Renal cortex interstitium (tissue), 15 donors: ENCODE data around the gene NCEH1. TPM values are rescaled to one million over a fixed set of nuclear protein-coding genes. Genes with fewer than 3 reads are reported as not detected.
"Not testable (repeated sequence)": the region's sequence is repeated elsewhere in the genome, so short reads cannot be mapped to it uniquely, and the experiment has no call there.

Experiments used
- DNase-seq, 11 donors: peaks; one replicate each; pipeline ENCODE4 v3.0.0-alpha.2; 2013; ENCODE audit warnings: low read depth in 9 of 11, low spot score in 4 of 11; ENCODE audit errors: extremely low read depth in 1 of 11
- long read RNA-seq, 16 experiments: transcript quantifications; one replicate each; lab custom pipeline, GENCODE V29; 2026
- polyA plus RNA-seq, 3 donors: library from polyadenylated mRNA; unstranded; fragments of 120-200 nt; gene quantifications; one replicate each; pipeline ENCODE4 v1.2.1, GENCODE V29; 2013; ENCODE audit not compliant: insufficient read length in 3 of 3

Gene NCEH1, protein sequence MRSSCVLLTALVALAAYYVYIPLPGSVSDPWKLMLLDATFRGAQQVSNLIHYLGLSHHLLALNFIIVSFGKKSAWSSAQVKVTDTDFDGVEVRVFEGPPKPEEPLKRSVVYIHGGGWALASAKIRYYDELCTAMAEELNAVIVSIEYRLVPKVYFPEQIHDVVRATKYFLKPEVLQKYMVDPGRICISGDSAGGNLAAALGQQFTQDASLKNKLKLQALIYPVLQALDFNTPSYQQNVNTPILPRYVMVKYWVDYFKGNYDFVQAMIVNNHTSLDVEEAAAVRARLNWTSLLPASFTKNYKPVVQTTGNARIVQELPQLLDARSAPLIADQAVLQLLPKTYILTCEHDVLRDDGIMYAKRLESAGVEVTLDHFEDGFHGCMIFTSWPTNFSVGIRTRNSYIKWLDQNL
- 1 to 10 TPM; 3.2 to 5.9 (median 4.1) TPM for polyA plus RNA-seq
- long read RNA-seq, donor 1, full-length matches to known transcripts, result 3 of 3 reads
- long read RNA-seq, donor 1, partial matches to known transcripts, result 0 of 3 reads
- long read RNA-seq, donor 1, other reads (novel, unspliced or antisense), result 0 of 3 reads
- long read RNA-seq, donor 2, full-length matches to known transcripts, result 1 of 1 reads
- long read RNA-seq, donor 2, partial matches to known transcripts, result 0 of 1 reads
- long read RNA-seq, donor 2, other reads (novel, unspliced or antisense), result 0 of 1 reads
- long read RNA-seq, donor 3, full-length matches to known transcripts, result 2 of 2 reads
- long read RNA-seq, donor 3, partial matches to known transcripts, result 0 of 2 reads
- long read RNA-seq, donor 3, other reads (novel, unspliced or antisense), result 0 of 2 reads
- long read RNA-seq, donor 4, result 0 reads
- long read RNA-seq, donor 5, result 0 reads
- long read RNA-seq, donor 6, result 0 reads
- long read RNA-seq, donor 7, result 0 reads
- long read RNA-seq, donor 8, full-length matches to known transcripts, result 3 of 3 reads
- long read RNA-seq, donor 8, partial matches to known transcripts, result 0 of 3 reads
- long read RNA-seq, donor 8, other reads (novel, unspliced or antisense), result 0 of 3 reads
- long read RNA-seq, donor 9, result 0 reads
- long read RNA-seq, donor 10, full-length matches to known transcripts, result 2 of 2 reads
- long read RNA-seq, donor 10, partial matches to known transcripts, result 0 of 2 reads
- long read RNA-seq, donor 10, other reads (novel, unspliced or antisense), result 0 of 2 reads
- long read RNA-seq, donor 11, full-length matches to known transcripts, result 1 of 1 reads
- long read RNA-seq, donor 11, partial matches to known transcripts, result 0 of 1 reads
- long read RNA-seq, donor 11, other reads (novel, unspliced or antisense), result 0 of 1 reads
- long read RNA-seq, donor 12, result 0 reads
- long read RNA-seq, donor 13, full-length matches to known transcripts, result 2 of 2 reads
- long read RNA-seq, donor 13, partial matches to known transcripts, result 0 of 2 reads
- long read RNA-seq, donor 13, other reads (novel, unspliced or antisense), result 0 of 2 reads
- long read RNA-seq, donor 14, full-length matches to known transcripts, result 1 of 1 reads
- long read RNA-seq, donor 14, partial matches to known transcripts, result 0 of 1 reads
- long read RNA-seq, donor 14, other reads (novel, unspliced or antisense), result 0 of 1 reads
- long read RNA-seq, donor 15, result 0 reads
- long read RNA-seq, donor 16, full-length matches to known transcripts, result 3 of 3 reads
- long read RNA-seq, donor 16, partial matches to known transcripts, result 0 of 3 reads
- long read RNA-seq, donor 16, other reads (novel, unspliced or antisense), result 0 of 3 reads

DNA sequence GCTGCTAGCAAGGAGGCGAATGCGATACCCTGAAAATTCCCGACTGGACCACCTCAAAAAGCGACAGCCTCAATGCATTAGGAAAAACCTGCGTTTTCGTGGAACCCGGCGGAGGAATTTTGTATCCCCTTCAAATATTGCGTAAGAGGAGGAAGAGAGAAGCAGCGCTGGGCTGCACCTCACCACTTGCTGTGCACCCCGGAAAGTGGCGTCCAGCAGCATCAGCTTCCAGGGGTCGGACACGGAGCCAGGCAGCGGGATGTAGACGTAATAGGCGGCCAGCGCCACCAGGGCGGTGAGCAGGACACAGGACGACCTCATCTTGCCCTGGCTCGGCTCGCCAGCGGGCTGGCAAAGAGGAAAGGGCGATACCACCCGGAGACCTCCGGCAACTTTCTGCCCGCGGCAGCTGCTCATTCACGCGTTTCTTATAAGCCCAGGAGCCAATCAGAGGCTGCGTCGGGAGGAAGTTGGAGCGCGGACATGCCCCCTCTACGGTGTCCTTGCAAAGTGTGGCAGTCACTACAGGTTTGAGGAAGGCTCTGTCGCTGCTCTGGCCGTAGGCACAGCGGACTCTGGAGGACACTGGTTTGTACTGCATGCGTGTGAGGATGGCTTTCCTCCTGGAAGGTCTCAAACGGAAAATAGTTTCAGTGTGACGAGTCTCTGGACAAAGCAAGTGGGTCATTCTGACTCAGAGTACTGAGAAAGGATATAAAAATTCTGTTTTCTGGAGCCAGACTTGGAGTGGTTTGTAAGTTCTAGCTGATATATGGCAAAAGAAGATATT, at the start of gene NCEH1:
Gene NCEH1 (minus strand): TSS at position 404 of the 790 bp plus-strand sequence. CDS start 83 bp downstream, at position 321.
- peak; percentile 63 to 90 (median 81) for DNase-seq

DNA sequence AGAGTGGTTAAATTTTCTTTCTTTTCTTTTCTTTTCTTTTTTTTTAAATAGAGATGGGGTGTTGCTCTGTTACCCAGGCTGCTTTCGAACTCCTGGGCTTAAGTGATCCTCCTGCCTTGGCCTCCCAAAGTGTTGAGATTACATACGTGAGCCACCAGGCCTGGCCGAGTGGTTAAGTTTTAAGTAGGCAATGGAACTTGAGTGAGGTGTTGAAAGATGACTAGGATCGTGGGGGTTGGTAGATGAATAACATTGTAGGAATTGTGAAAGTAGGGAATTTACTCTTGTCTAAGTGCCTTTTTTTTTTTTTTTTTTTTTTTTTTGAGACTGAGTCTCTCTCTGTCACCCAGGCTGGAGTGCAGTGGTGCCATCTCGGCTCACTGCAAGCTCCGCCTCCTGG, 49.5 kb upstream of the NCEH1 start:
- not testable (repeated sequence) for DNase-seq

DNA sequence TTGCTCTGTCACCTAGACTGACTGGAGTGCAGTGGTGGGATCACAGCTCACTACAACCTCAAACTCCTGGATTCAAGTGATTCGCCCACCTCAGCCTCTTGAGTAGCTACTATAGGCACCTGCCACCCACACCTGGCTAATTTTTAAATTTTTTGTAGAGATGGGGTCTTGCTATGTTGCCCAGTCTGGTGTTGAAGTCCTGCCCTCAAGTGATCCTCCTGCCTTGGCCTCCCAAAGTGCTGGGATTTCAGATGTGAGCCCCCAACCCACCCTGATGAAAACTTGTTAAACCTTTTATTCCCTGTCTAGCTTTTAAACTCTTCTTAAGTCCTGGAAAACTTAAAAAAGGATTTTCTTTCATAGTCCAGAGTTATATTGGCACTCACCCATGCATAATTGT, 42.3 kb upstream of the NCEH1 start:
- DNase-seq, result no peak

DNA sequence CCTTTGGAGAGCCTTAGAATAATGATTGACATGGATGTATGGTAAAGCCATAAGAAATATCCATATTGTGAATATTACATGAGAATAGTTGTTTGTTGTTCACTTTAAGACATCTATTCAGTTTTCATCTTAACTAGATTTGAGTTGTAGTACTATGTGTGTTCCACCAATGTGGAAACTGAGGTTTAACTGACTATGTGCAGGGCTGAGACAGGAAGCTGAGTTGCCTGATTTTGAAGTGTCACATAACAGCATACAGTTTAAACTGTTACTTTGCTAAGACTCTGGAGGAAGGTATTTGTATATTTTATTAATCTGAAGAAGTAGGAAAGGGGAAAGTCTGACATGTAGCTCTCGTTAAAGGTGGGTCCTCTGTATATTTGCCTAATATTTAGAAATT, 41.8 kb upstream of the NCEH1 start:
- no peak for DNase-seq

DNA sequence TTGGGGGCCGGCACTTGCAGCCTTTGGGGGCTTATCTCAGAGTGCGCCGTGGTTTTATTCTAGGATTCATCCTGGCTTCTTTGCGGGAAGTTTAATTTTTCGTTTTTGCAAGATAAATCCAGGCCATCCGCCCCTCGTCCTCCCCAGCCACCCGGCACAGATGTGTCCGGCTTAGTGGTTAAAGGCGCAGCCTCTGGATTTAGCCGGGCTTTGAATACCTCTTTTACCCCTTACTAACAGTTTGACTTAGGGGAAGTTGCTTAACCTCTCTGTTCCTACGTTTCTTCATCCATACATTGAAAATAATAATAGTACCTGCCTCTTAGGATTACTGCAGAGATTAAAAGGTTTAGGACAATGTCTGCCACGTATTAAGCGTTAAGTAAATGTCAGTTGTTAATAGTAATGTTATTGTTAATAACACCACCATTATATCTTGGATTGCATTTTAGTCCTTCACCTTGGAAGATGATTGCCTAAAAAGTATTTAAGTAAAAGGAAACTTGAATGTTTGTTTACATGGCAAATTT, 40.4 kb upstream of the NCEH1 start:
- peak in 1 of 11 donors; percentile 4 for DNase-seq

DNA sequence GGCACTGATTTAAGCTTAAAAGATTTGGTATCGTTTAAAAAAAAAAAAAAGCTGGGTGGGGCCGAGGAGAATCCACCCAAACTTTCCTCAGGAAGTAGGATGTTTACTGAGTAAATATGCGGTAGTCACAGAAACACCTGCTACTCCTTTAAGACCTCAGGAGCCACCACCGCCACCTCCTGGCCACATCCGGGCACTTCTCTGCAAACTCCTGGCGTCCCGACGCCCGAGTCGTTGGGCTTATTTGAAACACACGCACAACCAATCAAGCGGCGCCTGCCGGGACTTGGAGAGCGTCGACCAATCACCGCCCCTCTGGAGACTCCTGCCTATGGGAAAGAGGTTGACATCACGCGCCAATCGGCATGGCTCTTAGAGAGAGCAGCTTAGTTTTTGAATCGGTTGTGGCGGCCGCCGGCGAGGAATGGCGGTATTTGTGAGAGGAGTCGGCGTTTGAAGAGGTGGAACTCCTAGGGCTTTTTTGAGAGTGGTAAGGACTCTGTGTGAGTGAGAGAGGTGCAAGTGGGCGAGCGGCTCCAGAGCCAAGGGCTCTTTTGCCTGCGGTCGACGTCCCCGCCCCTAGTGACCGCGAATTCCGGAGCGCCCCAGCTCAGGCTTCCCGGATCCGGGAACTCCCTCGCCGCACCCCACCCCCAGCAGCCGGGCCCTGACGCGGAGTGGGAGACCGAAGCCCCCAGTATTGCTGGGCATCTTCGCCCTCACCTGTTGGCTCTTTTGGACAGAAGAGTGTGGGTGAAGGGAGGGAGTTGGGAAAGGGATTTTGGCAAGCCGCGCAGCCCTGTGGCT, 39.7 kb upstream of the NCEH1 start, which contains the start of gene ECT2:
Gene ECT2 (plus strand): TSS at position 359 of the 807 bp plus-strand sequence. CDS start 3,805 bp downstream, outside the sequence.
- peak; percentile 97 to 99 (median 98) for DNase-seq

DNA sequence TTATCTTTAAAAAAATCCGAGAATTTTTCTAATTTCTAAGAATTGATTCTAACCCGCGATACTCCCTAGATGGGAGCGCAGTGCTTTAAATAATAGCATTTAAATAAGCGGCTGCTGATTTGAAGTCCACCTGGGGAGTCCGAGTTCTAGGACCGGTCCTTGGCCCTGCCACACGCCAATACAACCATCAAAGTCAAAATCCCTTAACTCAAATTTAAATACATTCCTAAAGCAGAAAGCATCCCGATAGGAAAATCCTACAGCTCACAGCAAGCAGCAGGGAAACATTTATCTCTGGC, 39.2 kb upstream of the NCEH1 start:
- DNase-seq, result no peak

DNA sequence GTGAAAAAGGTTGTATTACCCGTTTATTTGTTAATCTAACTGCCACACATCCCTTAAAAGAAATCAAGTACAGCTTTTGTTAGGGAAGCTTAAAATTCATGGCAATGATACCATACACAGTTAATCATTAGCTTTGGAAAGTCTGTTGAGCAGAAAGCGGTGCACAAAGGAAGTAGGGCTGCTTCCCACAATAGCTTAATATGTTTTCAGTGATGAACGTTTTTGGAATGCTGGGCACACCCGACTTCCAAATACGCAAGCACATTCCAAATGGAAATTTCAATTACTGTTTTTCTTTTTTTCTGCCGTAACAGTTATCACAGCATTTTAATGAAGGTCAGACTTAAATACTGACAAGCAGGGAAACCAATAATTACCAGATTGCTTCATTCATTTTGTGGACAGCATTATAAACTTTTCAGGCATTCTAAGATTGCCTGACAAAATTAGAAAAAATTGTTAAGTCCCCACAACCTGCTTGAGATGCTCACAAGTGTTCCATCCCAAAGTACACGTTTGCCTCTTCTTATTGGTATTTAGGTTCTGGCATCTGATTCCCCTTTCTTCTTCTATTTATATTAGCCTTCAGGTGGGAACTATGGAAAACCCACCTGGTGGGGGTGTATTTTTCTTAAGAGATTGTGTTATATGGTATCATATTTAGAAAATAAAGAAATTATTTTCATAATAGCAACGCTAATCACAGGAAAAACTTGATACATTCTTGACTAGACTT, 38.5 kb upstream of the NCEH1 start:
- peak in 6 of 11 donors; percentile 9 to 51 (median 25) for DNase-seq

DNA sequence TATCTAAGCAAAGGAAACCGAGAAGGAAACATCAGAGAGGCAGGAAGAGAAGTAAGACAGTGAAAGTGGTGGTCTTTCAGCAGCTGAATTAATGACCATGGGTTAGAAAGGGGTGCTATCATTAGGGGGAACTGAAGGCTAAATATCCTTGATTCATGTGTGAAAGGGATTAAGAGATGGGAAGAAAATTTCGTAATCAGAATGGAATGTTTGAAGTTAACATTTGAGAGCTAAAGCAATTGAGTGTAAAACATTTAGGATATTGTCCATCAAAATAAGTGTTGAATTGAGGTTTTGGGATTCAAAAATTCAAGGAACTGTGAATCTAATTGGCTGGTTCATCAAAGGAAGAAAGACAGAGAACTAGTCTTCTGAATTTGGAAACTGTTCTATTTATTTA, 35.6 kb upstream of the NCEH1 start:
- no peak for DNase-seq

DNA sequence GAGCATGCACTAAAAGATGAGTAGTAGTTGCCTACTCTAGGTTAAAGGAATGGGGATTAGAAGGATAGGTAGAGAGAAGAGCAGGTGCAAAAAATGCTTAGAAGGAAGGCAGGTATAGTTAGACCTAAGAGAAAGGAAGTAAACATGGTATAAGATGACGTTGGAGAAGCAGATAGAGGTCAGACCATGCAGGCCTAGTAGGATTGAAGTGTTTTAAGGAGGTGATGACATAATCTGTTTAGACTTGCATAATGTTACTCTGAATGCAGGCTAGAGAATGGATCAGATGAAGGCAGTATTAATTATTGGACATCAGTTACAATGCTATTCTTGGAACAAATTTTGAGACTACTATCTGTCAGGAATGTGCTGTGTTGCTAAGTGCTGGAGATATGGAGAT, 28.6 kb upstream of the NCEH1 start:
- no peak for DNase-seq

DNA sequence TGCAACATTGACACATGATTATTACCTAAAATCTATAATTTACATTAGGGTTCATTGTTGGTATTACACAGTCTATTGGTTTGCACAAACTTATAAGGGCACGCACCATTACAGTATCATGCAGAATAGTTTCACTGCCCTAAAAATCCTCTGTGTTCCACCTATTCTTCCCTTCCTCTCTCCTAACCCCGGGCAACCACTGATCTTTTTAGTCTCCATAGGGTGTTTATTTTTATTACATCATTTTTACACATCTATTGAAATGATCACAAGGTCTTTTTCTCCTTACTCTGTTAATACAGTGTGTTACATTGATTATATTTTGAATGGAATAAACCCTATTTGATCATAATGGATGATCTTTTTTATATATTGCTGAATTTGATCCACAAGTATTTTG, 24.1 kb upstream of the NCEH1 start:
- DNase-seq, result no peak

DNA sequence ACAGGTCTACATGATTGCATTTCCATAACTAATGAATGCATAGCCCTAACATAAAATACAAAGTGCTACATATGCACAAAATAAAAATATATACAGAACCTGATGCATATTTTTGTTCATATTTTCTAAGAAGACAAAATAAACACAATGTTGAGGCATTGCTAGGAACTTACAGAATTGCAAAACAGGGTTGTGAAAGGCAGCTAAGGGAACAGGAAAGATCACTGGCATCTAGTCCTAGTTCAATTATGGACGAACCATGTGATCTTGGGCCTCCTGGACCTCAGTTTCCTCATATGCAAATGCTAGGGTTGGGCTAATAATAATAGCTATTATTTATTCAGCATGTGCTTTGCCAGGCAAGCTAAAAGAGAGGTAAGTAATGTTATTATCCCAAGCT, 15.5 kb upstream of the NCEH1 start:
- no peak for DNase-seq

DNA sequence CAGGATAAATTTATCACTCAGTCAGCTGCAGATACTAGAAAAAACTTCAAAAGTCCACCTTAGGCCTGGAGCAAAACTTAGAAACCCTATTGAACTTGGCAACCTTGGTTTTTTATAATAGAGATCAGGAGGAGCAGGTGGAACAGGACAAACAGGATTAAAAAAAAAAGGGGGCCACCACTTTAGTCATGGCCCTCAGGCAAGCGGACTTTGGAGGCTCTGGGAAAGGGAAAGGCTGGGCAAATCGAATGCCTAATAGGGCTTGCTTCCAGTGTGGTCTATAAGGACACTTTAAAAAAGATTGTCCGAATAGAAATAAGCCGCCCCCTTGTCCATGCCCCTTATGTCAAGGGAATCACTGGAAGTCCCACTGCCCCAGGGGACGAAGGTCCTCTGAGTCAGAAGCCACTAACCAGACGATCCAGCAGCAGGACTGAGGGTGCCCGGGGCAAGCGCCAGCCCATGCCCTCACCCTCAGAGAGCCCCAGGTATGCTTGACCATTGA, 11.7 kb upstream of the NCEH1 start:
- not testable (repeated sequence) for DNase-seq

DNA sequence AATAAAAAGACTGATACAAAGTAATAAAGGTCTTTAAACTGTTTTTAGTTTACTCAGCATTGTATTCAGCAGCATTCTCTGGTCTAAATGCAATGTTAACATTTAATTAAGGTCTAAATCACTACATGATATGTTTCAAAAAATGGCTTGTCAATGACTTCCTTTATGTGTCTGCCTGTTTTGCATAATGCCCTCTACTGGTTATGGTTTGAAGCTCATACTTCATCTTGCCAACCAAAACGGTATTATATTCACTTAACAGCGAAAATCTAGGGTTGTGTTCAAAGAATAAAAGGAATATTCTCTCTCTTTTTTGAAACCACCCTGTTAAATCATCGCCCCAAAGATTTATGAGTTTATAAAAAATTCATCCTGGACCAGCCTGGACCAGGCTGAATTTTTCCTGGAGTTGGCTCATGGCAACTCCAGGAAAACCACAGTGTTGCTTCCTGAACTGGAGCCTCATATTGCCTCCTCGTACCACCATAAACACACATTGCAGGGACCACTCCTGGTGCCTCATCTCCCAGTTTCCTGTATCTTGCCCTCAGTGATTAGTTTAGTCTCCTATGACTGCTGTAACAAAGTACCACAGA, 6.7 kb upstream of the NCEH1 start:
- no peak for DNase-seq

DNA sequence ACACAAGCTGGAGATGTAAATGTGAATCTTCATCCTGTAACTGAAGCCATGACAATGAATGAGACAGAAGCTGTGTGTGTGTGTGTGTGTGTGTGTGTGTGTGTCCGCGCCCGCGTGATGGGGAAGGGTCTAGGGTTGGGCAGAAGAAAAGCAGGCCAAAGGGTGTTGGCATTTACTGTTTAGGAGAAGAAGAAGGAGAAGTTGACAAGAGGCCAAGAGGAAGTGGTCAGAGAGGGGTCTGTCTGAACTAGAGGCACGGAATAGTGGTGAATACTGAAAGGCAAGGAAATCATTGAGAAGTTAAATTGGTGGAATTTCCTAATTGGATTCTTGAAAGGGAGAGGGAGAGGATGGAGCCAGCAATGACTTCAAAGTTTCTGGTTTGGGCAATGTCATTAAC, 5.6 kb upstream of the NCEH1 start:
- DNase-seq, result no peak
